Peyer's patch (tissue), 4 donors: ENCODE measurements around the gene CHAD.

Experiments
- POLR2A ChIP-seq, 2 donors: fragments of 450-650 bp; IDR thresholded peaks; one replicate each; pipeline ENCODE4 v1.5.1; 2017; ENCODE audit warnings: antibody characterized with exemption in 2 of 2, mild to moderate bottlenecking in 2 of 2, moderate library complexity in 2 of 2
- TF ChIP-seq, protein P1 (sequence below), 6 experiments: fragments of 450-650 bp in 4 of 6; fragments of 200-600 bp in 2 of 6; sonication (generic) in 1 of 6; IDR thresholded peaks; one replicate each; pipeline ENCODE4 v1.5.1; 2017 to 2019; ENCODE audit warnings: antibody characterized with exemption in 6 of 6, mild to moderate bottlenecking in 3 of 6, moderate library complexity in 1 of 6

GRCh38 chr17:50480142-50480764 is 11.6 kb upstream of the CHAD start:
- TF ChIP-seq, protein P1, sequence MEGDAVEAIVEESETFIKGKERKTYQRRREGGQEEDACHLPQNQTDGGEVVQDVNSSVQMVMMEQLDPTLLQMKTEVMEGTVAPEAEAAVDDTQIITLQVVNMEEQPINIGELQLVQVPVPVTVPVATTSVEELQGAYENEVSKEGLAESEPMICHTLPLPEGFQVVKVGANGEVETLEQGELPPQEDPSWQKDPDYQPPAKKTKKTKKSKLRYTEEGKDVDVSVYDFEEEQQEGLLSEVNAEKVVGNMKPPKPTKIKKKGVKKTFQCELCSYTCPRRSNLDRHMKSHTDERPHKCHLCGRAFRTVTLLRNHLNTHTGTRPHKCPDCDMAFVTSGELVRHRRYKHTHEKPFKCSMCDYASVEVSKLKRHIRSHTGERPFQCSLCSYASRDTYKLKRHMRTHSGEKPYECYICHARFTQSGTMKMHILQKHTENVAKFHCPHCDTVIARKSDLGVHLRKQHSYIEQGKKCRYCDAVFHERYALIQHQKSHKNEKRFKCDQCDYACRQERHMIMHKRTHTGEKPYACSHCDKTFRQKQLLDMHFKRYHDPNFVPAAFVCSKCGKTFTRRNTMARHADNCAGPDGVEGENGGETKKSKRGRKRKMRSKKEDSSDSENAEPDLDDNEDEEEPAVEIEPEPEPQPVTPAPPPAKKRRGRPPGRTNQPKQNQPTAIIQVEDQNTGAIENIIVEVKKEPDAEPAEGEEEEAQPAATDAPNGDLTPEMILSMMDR (IDR thresholded peaks at IDR 0.05) = no peak
- TF ChIP-seq POLR2A (IDR thresholded peaks at IDR 0.05) = no peak
